ENCODE data around the gene SCN2A. TPM values are rescaled to one million over a fixed set of nuclear protein-coding genes. Genes with fewer than 3 reads are reported as not detected.
"Not testable (repeated sequence)": the region's sequence is repeated elsewhere in the genome, so short reads cannot be mapped to it uniquely, and the experiment has no call there.

SCN2A gene
- polyA plus RNA-seq, 1 experiment: 0.05 TPM

DNA sequence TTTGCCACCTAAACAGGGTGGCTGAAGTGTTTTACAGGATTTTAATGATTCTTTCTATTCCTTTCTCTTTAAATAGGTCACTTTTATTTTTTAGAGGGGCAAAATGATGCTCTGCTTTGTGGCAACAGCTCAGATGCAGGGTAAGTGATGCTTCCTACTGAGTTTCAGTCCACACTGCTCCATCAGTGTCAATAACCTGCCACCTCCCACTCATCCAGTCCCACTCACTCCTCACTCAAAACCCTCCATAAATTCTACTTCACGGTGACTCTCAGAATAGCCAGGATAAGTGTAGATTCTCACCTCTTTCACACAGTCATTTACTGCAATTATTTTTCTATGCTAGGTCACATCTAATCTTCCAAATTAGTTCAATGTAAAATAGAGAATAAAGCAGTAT lies 72.7 kb downstream of the SCN2A start:
- H3K4me3 ChIP-seq (ENCODE audit: low read depth, low read length): no peak overlapping the region
- no peaks in the 10 kb centered on the region for H3K36me3 ChIP-seq (ENCODE audit: control insufficient read depth, insufficient read depth, low read length)
- no peak for DNase-seq (ENCODE audit: low read depth)
- no peaks in the 10 kb centered on the region for H3K27me3 ChIP-seq (ENCODE audit: control insufficient read depth, insufficient read depth, low read length)
- TF ChIP-seq, protein P1, sequence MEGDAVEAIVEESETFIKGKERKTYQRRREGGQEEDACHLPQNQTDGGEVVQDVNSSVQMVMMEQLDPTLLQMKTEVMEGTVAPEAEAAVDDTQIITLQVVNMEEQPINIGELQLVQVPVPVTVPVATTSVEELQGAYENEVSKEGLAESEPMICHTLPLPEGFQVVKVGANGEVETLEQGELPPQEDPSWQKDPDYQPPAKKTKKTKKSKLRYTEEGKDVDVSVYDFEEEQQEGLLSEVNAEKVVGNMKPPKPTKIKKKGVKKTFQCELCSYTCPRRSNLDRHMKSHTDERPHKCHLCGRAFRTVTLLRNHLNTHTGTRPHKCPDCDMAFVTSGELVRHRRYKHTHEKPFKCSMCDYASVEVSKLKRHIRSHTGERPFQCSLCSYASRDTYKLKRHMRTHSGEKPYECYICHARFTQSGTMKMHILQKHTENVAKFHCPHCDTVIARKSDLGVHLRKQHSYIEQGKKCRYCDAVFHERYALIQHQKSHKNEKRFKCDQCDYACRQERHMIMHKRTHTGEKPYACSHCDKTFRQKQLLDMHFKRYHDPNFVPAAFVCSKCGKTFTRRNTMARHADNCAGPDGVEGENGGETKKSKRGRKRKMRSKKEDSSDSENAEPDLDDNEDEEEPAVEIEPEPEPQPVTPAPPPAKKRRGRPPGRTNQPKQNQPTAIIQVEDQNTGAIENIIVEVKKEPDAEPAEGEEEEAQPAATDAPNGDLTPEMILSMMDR (IDR thresholded peaks at IDR 0.05; ENCODE audit: insufficient read depth, low read depth, low read length): no peak
- ChIA-PET CTCF (interaction anchor here (1.4 kb wide), 1 partner anchor 73 kb away, joined by 3 read pairs; the partner anchor contains the start of gene SCN2A), POLR2A (no interaction called here)

DNA sequence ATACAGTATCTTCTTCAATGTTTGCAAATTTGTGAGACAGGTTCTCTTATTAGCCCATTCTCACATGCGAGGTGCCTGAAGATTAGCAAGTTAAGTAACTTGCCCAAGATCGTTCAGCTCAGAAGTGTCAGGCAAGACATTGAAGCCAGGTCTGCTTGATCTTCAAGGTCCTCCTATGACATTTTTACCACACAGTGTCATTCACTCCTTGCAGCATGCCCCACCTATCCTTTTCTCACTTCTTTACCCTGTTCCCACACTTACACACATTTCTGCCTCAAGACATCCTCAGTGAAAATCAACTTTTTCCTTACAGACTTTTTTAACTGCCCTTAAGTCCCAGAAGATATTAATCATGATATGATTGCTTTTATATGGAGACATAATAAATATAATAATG lies 73.8 kb downstream of the SCN2A start:
- CTCF ChIA-PET: no interaction called here
- DNase-seq (ENCODE audit: low read depth): no peak
- POLR2A ChIA-PET: no interaction called here
- H3K27me3 ChIP-seq (ENCODE audit: control insufficient read depth, insufficient read depth, low read length): no peaks in the 10 kb centered on the region
- H3K36me3 ChIP-seq (ENCODE audit: control insufficient read depth, insufficient read depth, low read length): no peaks in the 10 kb centered on the region
- no peak overlapping the region for H3K4me3 ChIP-seq (ENCODE audit: low read depth, low read length)
- TF ChIP-seq, protein P1 (IDR thresholded peaks at IDR 0.05; ENCODE audit: insufficient read depth, low read depth, low read length): no peak

DNA sequence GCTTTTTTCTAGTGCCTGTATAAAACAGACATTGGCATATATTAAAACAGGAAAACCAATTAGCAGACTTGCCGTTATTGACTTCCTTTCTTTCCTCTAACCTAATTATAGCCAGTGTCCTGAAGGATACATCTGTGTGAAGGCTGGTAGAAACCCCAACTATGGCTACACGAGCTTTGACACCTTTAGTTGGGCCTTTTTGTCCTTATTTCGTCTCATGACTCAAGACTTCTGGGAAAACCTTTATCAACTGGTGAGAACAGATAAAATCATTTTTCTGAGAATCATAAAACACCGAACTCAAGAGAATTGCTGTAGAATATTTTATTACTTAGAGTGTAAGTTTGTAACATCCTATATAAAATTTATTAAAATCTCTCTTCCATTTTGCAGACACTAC lies 74.3 kb downstream of the SCN2A start:
- Histone ChIP-seq H3K36me3 (ENCODE audit: control insufficient read depth, insufficient read depth, low read length) (no peaks in the 10 kb centered on the region), H3K27me3 (ENCODE audit: control insufficient read depth, insufficient read depth, low read length) (no peaks in the 10 kb centered on the region), H3K4me3 (ENCODE audit: low read depth, low read length) (no peak overlapping the region)
- TF ChIP-seq, protein P1 (IDR thresholded peaks at IDR 0.05; ENCODE audit: insufficient read depth, low read depth, low read length): no peak
- POLR2A ChIA-PET: no interaction called here
- CTCF ChIA-PET: no interaction called here
- no peak for DNase-seq (ENCODE audit: low read depth)

DNA sequence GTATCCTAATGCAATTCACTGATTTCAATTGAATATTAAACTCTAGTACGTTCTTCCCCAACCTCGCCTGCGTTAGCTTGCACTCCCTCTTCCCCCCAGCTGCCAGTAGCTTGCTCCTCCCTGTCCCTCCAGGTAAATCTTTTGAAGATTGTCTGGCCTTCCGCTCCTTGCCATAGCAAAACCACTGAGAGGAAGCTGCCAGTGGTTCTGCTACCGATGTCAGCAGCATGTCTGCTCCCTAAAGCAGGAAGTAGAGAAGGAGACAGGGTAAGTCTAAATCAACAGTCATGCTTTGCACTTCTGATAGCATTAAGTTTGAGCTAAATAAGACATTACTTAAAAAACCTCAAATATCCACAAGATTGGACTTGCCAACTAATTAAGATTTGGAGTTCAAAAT lies 89.1 kb downstream of the SCN2A start:
- no peak for DNase-seq (ENCODE audit: low read depth)
- TF ChIP-seq, protein P1 (IDR thresholded peaks at IDR 0.05; ENCODE audit: insufficient read depth, low read depth, low read length): no peak
- no peak overlapping the region for H3K4me3 ChIP-seq (ENCODE audit: low read depth, low read length)
- ChIA-PET CTCF (no interaction called here), POLR2A (no interaction called here)
- H3K36me3 ChIP-seq (ENCODE audit: control insufficient read depth, insufficient read depth, low read length): no peaks in the 10 kb centered on the region
- 0 out of 2 replicates have a peak, but pooled peaks cover under 1% of the 10 kb centered on the region for H3K27me3 ChIP-seq (ENCODE audit: control insufficient read depth, insufficient read depth, low read length)

DNA sequence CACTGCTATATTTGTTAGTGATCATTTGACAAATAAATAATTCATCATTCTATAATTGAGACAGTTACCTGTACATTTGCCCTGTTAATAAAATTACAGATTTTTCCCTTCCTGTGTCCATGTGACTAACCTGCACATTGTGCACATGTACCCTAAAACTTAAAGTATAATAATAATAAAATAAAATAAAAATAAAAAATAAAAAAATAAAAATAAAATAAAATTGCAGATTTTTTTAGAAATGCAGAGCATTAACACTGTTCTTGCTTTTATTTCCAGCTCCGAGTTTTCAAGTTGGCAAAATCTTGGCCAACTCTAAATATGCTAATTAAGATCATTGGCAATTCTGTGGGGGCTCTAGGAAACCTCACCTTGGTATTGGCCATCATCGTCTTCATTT lies 105.1 kb downstream of the SCN2A start:
- POLR2A ChIA-PET; H3K4me3 ChIP-seq (ENCODE audit: low read depth, low read length); H3K27me3 ChIP-seq (ENCODE audit: control insufficient read depth, insufficient read depth, low read length); CTCF ChIA-PET; H3K36me3 ChIP-seq (ENCODE audit: control insufficient read depth, insufficient read depth, low read length); DNase-seq (ENCODE audit: low read depth): not testable (repeated sequence)

DNA sequence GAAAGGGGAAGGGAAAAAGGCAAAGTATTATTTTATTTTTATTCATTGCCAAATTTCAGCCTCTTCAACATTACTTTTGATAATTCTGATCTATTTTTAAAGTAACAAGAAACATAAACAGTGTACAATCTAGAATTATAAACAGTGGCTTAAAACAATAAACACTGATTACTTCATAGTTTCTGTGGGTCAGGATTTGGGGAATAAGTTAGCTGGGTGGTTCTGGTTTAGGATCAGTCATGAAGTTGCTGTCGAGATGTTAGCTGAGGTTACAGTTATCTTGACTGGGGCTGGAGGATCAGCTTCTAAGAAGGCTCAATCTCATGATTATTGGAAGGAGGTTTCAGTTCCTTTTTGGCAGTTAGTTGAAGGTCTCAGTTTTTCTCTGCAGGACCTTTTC lies 109.2 kb downstream of the SCN2A start:
- no peaks in the 10 kb centered on the region for H3K36me3 ChIP-seq (ENCODE audit: control insufficient read depth, insufficient read depth, low read length)
- ChIA-PET POLR2A (no interaction called here), CTCF (interaction anchor here (1.3 kb wide), 1 partner anchor 9 kb away, joined by 3 read pairs; no protein-coding TSS in a partner anchor)
- H3K4me3 ChIP-seq (ENCODE audit: low read depth, low read length): no peak overlapping the region
- H3K27me3 ChIP-seq (ENCODE audit: control insufficient read depth, insufficient read depth, low read length): no peaks in the 10 kb centered on the region
- DNase-seq (ENCODE audit: low read depth): no peak
- TF ChIP-seq, protein P1 (IDR thresholded peaks at IDR 0.05; ENCODE audit: insufficient read depth, low read depth, low read length): no peak

Data from BJ (cell line).